Loucy (cell line): ENCODE measurements around the gene MSMP.

Experiments used
- CTCF ChIP-seq: fragments of 200-600 bp; sonication (generic); conservative IDR thresholded peaks from 2 replicates; pipeline ENCODE4 v1.5.1; 2014; ENCODE audit warnings: mild to moderate bottlenecking, antibody characterized with exemption, low read length
- EZH2phosphoT487 ChIP-seq: fragments of 200-600 bp; IDR thresholded peaks from 2 replicates; pipeline ENCODE4 v1.6.1; 2018; ENCODE audit warnings: antibody characterized with exemption, mild to moderate bottlenecking, moderate library complexity, borderline replicate concordance

- TF ChIP-seq CTCF, result no peak
- TF ChIP-seq EZH2phosphoT487, result no peak
Observed at GRCh38 chr9:35766997-35767396, 12.9 kb upstream of the MSMP start.
